Esophagus muscularis mucosa (tissue), 4 donors: ENCODE measurements around the gene GRK2. TPM values are rescaled to one million over a fixed set of nuclear protein-coding genes. Genes with fewer than 3 reads are reported as not detected.

Source experiments
- DNase-seq: peaks from one replicate; pipeline ENCODE4 v3.0.0-alpha.2; 2017; ENCODE audit errors: extremely low spot score
- H3K27ac ChIP-seq, 4 donors: fragments of 200-600 bp; sonication (generic); replicated peaks in 1 of 4; 1 replicate in 3 of 4; 2 replicates in 1 of 4; pipeline ENCODE4 v1.5.1; 2016 to 2019; ENCODE audit warnings: mild to moderate bottlenecking in 1 of 4
- H3K27me3 ChIP-seq, 4 donors: fragments of 200-600 bp; sonication (generic); one replicate each; pipeline versions ENCODE4 v1.5.1 to v1.6.0; 2016 to 2019
- H3K36me3 ChIP-seq, 4 donors: fragments of 200-600 bp; sonication (generic); one replicate each; pipeline ENCODE4 v1.5.1; 2016 to 2019
- H3K4me1 ChIP-seq, 4 donors: fragments of 200-600 bp; sonication (generic); one replicate each; pipeline ENCODE4 v1.5.1; 2016 to 2019
- H3K4me3 ChIP-seq, 4 donors: fragments of 200-600 bp; sonication (generic); 1 replicate in 2 of 4; 2 replicates in 2 of 4; pipeline ENCODE4 v1.5.1; 2016 to 2019; ENCODE audit warnings: mild to moderate bottlenecking in 4 of 4, moderate library complexity in 1 of 4
- H3K9me3 ChIP-seq, 4 donors: fragments of 200-600 bp; sonication (generic); 1 replicate in 3 of 4; 2 replicates in 1 of 4; pipeline ENCODE4 v1.5.1; 2016 to 2019
- EP300 ChIP-seq: sonication (generic); formaldehyde crosslinking; IDR thresholded peaks from one replicate; pipeline ENCODE4 v1.6.1; 2017; ENCODE audit warnings: antibody characterized with exemption
- POLR2A ChIP-seq: fragments of 450-650 bp; IDR thresholded peaks from one replicate; pipeline ENCODE4 v1.6.1; 2017; ENCODE audit warnings: antibody characterized with exemption, moderate library complexity, mild to moderate bottlenecking, low read depth
- POLR2AphosphoS5 ChIP-seq, 2 donors: sonication (generic); formaldehyde crosslinking; IDR thresholded peaks; one replicate each; pipeline ENCODE4 v1.6.1; 2017; ENCODE audit warnings: antibody characterized with exemption in 2 of 2
- WGBS: methylation state at CpG from one replicate; pipeline ENCODE4 v1.1.5; 2018; 5-methylcytosine and 5-hydroxymethylcytosine counted together
- intact Hi-C: fragments of 100-400 bp; cut with DNase I; formaldehyde crosslinking; loops from one replicate; pipeline ENCODE4 v1.15.1; 2023
- total RNA-seq, 4 donors: library from RNA; depleted of rRNA; stranded (reverse); fragments of >200 nt; gene quantifications; one replicate each; pipeline versions ENCODE4 v1.1.0 to v1.2.1, GENCODE V29; 2016
- TF ChIP-seq, protein P1 (sequence below), 3 experiments: fragments of 200-600 bp in 2 of 3; fragments of 450-650 bp in 1 of 3; sonication (generic) in 2 of 3; IDR thresholded peaks; one replicate each; pipeline ENCODE4 v1.5.1; 2017 to 2019; ENCODE audit warnings: antibody characterized with exemption in 3 of 3, mild to moderate bottlenecking in 2 of 3, moderate library complexity in 1 of 3

The GRK2 gene
- total RNA-seq, 4 donors from 2014 or later, result 46.9 to 68.8 (median 59.5) TPM

DNA sequence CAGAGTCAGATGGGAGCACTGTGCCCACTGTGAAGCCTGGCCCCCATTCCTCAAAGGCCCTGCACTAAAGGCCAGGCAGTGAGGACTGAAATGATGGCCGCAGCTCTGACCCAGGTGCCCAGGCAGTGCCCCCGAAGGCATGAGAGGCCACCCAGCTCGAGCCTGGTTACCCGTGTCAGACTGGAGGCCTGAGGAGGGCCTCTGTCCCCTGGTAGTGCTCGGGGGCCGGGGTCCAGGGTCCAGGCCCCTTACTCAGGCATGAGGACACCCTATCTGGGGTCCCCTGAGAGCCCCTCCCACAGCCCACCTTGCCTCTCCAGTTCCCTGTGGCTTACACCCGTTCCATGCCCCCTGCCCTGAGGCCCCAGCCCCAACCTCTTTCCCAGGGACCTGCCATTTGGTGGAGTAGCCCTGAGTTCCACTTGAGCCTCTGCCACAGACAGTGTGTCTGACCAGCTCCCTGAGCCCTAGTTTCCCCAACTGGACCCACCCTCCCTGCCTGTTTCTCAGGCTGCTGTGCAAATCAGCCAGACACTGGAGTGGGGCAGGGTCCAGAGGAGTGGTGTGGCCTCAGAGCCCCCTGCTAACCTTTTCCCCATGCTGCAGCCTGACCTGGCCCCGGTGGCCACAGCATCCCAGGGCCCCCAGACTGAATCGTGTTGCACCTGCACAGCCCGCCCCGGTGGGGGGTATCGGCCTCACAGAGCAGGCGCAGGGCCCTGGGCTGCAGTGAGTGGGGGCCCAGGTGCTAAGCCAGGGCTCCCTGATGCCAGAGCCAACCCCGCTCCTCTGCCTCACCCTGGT is 12.1 kb downstream of the GRK2 start:
- H3K9me3 ChIP-seq, result no peaks in the 10 kb centered on the region
- peaks cover 42 to 51% (median 47%) of the 10 kb centered on the region in 4 donors for H3K36me3 ChIP-seq
- peaks cover 56 to 89% (median 73%) of the 10 kb centered on the region in 4 donors for H3K4me1 ChIP-seq
- TF ChIP-seq, protein P1, sequence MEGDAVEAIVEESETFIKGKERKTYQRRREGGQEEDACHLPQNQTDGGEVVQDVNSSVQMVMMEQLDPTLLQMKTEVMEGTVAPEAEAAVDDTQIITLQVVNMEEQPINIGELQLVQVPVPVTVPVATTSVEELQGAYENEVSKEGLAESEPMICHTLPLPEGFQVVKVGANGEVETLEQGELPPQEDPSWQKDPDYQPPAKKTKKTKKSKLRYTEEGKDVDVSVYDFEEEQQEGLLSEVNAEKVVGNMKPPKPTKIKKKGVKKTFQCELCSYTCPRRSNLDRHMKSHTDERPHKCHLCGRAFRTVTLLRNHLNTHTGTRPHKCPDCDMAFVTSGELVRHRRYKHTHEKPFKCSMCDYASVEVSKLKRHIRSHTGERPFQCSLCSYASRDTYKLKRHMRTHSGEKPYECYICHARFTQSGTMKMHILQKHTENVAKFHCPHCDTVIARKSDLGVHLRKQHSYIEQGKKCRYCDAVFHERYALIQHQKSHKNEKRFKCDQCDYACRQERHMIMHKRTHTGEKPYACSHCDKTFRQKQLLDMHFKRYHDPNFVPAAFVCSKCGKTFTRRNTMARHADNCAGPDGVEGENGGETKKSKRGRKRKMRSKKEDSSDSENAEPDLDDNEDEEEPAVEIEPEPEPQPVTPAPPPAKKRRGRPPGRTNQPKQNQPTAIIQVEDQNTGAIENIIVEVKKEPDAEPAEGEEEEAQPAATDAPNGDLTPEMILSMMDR (IDR thresholded peaks at IDR 0.05), result no peak
- no peak for TF ChIP-seq POLR2A
- no peak for TF ChIP-seq POLR2AphosphoS5 (IDR thresholded peaks at IDR 0.05)
- no peak for TF ChIP-seq EP300
- no peaks in the 10 kb centered on the region for H3K27me3 ChIP-seq
- no peak for DNase-seq
- H3K27ac ChIP-seq, result peak overlapping the region; percentile 71 to 91 (median 84)
- intact Hi-C loops, result no loop called here
- H3K4me3 ChIP-seq, result peak overlapping the region; percentile 38 to 56 (median 40)
- 69% methylated on average over 5 of the region's 14 CpGs for WGBS

DNA sequence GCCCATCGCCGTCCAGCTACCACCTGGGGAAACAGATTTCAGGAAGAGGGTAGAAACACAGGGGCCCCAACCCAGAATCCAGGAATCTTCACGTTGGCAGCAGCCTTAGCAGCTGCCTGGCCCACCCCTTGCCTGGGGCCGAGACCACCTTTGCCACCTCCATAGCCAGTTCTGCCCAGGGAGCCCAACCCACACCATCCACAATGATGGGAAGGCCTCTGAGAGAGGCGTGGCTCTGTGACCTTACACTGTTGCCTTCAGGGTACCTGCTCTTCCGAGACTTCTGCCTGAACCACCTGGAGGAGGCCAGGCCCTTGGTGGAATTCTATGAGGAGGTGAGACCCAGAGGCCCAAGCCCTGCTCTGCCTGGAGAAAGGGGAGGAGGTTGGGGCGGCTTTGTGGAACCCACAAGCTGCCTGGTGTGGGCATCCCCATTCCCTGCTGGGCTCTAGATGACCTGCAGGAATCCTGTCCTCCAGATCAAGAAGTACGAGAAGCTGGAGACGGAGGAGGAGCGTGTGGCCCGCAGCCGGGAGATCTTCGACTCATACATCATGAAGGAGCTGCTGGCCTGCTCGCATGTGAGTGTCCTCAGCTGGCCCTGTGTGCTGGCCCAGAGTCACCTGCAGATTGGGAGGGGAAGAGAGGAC is 12.8 kb downstream of the GRK2 start:
- Histone ChIP-seq H3K9me3 (no peaks in the 10 kb centered on the region), H3K36me3 (peaks cover 49 to 58% (median 54%) of the 10 kb centered on the region in 4 donors), H3K4me3 (no peak overlapping the region), H3K27me3 (no peaks in the 10 kb centered on the region), H3K27ac (peak overlapping the region; percentile 71 to 91 (median 84)), H3K4me1 (peaks cover 49 to 87% (median 66%) of the 10 kb centered on the region in 4 donors)
- WGBS, result 88% methylated on average over 11 of the region's 14 CpGs
- TF ChIP-seq POLR2A (no peak), POLR2AphosphoS5 (IDR thresholded peaks at IDR 0.05) (no peak), EP300 (no peak)
- DNase-seq, result no peak
- intact Hi-C loops, result no loop called here

DNA sequence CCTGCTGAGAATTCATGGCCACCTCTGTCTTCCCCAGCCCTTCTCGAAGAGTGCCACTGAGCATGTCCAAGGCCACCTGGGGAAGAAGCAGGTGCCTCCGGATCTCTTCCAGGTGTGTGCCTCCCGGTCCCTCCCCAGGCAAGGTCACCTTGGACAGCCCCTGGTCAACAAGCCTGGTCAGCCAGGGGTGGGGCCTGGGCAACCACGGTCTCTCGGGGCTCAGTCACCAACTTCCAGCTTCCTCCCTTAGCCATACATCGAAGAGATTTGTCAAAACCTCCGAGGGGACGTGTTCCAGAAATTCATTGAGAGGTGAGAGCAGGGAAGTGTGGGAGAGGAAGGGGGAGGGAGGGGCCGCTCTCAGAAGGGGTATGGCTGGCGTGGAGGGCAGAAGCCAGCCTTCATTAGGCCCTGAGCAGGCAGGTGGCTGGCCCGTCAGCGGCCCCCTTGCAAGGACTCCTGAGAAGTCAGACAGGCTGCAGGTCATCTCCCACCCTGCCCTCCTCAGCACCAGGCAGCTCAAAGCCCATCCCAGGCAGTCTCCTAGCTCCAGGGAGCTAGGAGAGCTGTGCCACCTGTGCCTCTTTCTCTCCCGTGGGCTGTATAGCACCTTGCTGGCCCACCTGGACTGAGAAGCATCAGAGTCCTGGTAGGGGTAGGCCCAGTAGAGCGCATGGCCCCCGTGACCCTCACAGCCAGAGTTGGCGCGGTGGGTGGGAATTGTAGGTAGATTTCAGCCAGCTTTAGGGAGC is 13.5 kb downstream of the GRK2 start:
- TF ChIP-seq, protein P1 (IDR thresholded peaks at IDR 0.05), result no peak
- TF ChIP-seq POLR2A (no peak), POLR2AphosphoS5 (IDR thresholded peaks at IDR 0.05) (no peak), EP300 (no peak)
- no peaks in the 10 kb centered on the region for H3K27me3 ChIP-seq
- H3K9me3 ChIP-seq, result no peaks in the 10 kb centered on the region
- intact Hi-C loops, result no loop called here
- WGBS, result 84% methylated on average over 15 of the region's 17 CpGs
- no peak for DNase-seq
- no peak overlapping the region for H3K4me3 ChIP-seq
- peaks cover 56 to 65% (median 61%) of the 10 kb centered on the region in 4 donors for H3K36me3 ChIP-seq
- H3K4me1 ChIP-seq, result peaks cover 42 to 82% (median 59%) of the 10 kb centered on the region in 4 donors
- peak overlapping the region; percentile 7 to 87 (median 76) for H3K27ac ChIP-seq

DNA sequence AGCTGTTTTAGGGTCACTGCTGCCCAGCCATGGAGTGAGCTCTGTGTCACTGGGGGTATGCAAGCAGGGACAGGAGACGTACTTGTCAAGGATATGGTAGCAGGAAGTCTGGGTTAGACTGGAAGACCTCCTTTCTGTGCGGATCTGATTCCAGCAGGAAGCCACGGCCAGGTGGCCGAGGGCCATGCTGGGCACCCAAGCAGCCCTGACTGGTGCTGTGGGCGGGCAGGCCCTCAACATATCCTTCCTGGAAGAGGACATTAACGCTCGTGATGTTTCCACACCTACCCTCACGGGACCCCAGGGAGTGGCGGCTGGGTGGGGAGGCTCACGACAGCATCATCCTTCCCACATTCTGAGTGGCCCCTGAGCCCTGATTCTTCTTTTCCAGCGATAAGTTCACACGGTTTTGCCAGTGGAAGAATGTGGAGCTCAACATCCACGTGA is 14.1 kb downstream of the GRK2 start:
- H3K9me3 ChIP-seq, result no peaks in the 10 kb centered on the region
- no peak overlapping the region for H3K4me3 ChIP-seq
- intact Hi-C loops, result no loop called here
- H3K27ac ChIP-seq, result peak overlapping the region in 3 of 4 donors; percentile 7 to 87 (median 80)
- WGBS, result 50% methylated on average over 10 of the region's 13 CpGs
- no peak for TF ChIP-seq EP300
- no peak for TF ChIP-seq POLR2A
- TF ChIP-seq, protein P1 (IDR thresholded peaks at IDR 0.05), result no peak
- TF ChIP-seq POLR2AphosphoS5 (IDR thresholded peaks at IDR 0.05), result no peak
- peaks cover 36 to 82% (median 53%) of the 10 kb centered on the region in 4 donors for H3K4me1 ChIP-seq
- no peaks in the 10 kb centered on the region for H3K27me3 ChIP-seq
- peaks cover 62 to 71% (median 67%) of the 10 kb centered on the region in 4 donors for H3K36me3 ChIP-seq
- no peak for DNase-seq
